GM18858 (cell line): ENCODE results near the gene MCMBP.

Experiments
- ATAC-seq: cut with Tn5 transposase; IDR thresholded peaks from one replicate; pipeline ENCODE4 v1.9.1; 2021; ENCODE audit not compliant: unreplicated experiment

Gene MCMBP

GRCh38 chr10:119786117-119786769, 86.4 kb downstream of the MCMBP start:
- ATAC-seq = no peak

- ATAC-seq = no peak
These were observed 88.1 kb downstream of the MCMBP start for GRCh38 chr10:119784340-119785067.

GRCh38 chr10:119783665-119784027, 89.0 kb downstream of the MCMBP start:
- no peak for ATAC-seq

GRCh38 chr10:119782981-119783664, 89.5 kb downstream of the MCMBP start:
- no peak for ATAC-seq

- no peak for ATAC-seq
These were observed 91.1 kb downstream of the MCMBP start for GRCh38 chr10:119781498-119781897.

- ATAC-seq = no peak
These were observed 91.7 kb downstream of the MCMBP start for GRCh38 chr10:119780879-119781480.
